Pancreas (tissue), 10 donors: Measurements from ENCODE around the gene GPHB5. TPM values are rescaled to one million over a fixed set of nuclear protein-coding genes. Genes with fewer than 3 reads are reported as not detected.

Experiments
- ATAC-seq, 4 donors: fragments of 200-7000 bp; cut with Tn5 transposase; one replicate each; pipeline versions ENCODE4 v1.8.0 to v1.9.1; 2020; ENCODE audit warnings: mild to moderate bottlenecking in 4 of 4, moderate library complexity in 4 of 4
- DNase-seq, 6 donors: peaks; one replicate each; pipeline ENCODE4 v3.0.0-alpha.2; 2020
- FAIRE-seq: peaks from 2 replicates; lab custom pipeline; 2012; peaks lifted over from hg19 to GRCh38; lab: Jason Lieb, UNC
- H3K27ac ChIP-seq, 4 donors: fragments of 200-600 bp; sonication (generic); 1 replicate in 3 of 4; 2 replicates in 1 of 4; pipeline versions ENCODE4 v1.5.0 to v1.8.0; 2020
- H3K27me3 ChIP-seq, 4 donors: fragments of 200-600 bp; one replicate each; pipeline ENCODE4 v1.8.0; 2021
- H3K36me3 ChIP-seq, 3 donors: fragments of 200-600 bp; sonication (generic) in 1 of 3; one replicate each; pipeline versions ENCODE4 v1.5.0 to v1.8.0; 2020 to 2021
- H3K4me1 ChIP-seq, 3 donors: fragments of 200-600 bp; one replicate each; pipeline ENCODE4 v1.8.0; 2021
- H3K4me3 ChIP-seq, 4 donors: fragments of 200-600 bp; sonication (generic) in 2 of 4; one replicate each; pipeline versions ENCODE4 v1.5.0 to v1.8.0; 2020 to 2021
- H3K9me3 ChIP-seq, 4 donors: fragments of 200-600 bp; one replicate each; pipeline ENCODE4 v1.8.0; 2021
- WGBS, 2 donors: extraction: QIAGEN DNeasy Blood & Tissue Kit; methylation state at CpG; one replicate each; pipeline ENCODE4 v1.1.7; 2013; 5-methylcytosine and 5-hydroxymethylcytosine counted together
- intact Hi-C, 3 donors: fragments of 100-400 bp; cut with DNase I; formaldehyde crosslinking; loops; one replicate each; pipeline versions ENCODE4 v1.11.1 to v1.14.2; 2022
- polyA plus RNA-seq, 2 donors: library from polyadenylated mRNA; stranded (reverse); fragments of 200-250 nt; gene quantifications; one replicate each; pipeline ENCODE4 v1.2.3, GENCODE V29; 2013
- total RNA-seq, 6 donors: library from RNA; stranded (reverse); fragmentation: NEBNext Ultra II Directional in 4 of 6; extraction: Animal tissue kit (Norgen Biotek cat#: 25700) in 4 of 6; gene quantifications; one replicate each; pipeline versions ENCODE4 v1.2.1 to v1.2.4, GENCODE V29; 2021 to 2023
- TF ChIP-seq, protein P1 (sequence below), 4 donors: fragments of 200-600 bp; sonication (generic) in 3 of 4; IDR thresholded peaks; one replicate each; pipeline versions ENCODE4 v1.5.0 to v1.8.0; 2021; ENCODE audit warnings: antibody characterized with exemption in 4 of 4
- donor health status: healthy with polysubstance abuse.
- donor health status: DM: no; HTN: no; CAD: no; lungs with moderate emphysema.
- donor health status: DM: no; HTN: no; CAD: no.
- donor health status: control.
- donor health status: control.
- donor health status: Bipolar disorder and iron deficiency.
- donor health status: DM: yes; HTN: yes; CAD: no.
- donor health status: DM: no; HTN: no; CAD: no.
- donor health status: DM: no; HTN: no; CAD: no.
- donor health status: DM: yes; HTN: yes; CAD: no.

GPHB5 gene
- total and polyA plus RNA-seq, 8 donors: not detected

DNA sequence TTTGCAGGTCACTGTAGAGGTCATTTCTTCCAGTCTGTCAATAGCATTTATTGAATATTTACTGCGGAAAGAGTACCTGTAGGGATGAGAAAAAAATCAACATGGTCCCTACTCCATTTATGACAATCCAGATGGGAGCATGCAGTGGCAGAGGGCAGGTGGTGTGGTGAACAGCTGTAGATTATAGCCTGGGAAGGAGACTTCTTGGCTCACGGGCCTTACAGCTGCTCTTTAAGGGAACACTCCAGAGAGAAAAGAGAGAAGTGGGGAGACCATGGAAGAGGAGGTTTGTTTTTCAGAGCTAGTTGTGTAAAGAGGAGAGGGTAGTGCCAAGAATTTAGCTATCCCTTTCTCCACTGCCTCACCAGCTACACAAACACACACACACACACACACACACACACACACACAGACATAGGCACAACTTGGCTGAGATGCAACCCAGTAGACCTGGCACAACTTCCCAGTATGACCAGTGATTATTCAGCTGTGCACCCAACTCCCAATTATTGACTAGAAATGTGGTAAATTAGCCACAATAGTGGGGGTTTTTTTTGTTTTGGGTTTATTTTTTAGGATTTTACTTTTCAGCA lies 41.0 kb downstream of the GPHB5 start:
- Histone ChIP-seq H3K4me3 (no peak overlapping the region), H3K36me3 (no peaks in the 10 kb centered on the region), H3K9me3 (no peaks in the 10 kb centered on the region), H3K27me3 (no peaks in the 10 kb centered on the region), H3K27ac (no peak overlapping the region), H3K4me1 (no peaks in the 10 kb centered on the region)
- intact Hi-C loops: loop anchor here in 2 of 3 donors (5.0 to 10.0 kb wide), 3 partner anchors 103 to 1113 kb away; no protein-coding TSS in a partner anchor
- ATAC-seq: no peak
- FAIRE-seq: no peak
- WGBS, 2 donors: 46% methylated on average over 2 of the region's 2 CpGs
- TF ChIP-seq, protein P1, sequence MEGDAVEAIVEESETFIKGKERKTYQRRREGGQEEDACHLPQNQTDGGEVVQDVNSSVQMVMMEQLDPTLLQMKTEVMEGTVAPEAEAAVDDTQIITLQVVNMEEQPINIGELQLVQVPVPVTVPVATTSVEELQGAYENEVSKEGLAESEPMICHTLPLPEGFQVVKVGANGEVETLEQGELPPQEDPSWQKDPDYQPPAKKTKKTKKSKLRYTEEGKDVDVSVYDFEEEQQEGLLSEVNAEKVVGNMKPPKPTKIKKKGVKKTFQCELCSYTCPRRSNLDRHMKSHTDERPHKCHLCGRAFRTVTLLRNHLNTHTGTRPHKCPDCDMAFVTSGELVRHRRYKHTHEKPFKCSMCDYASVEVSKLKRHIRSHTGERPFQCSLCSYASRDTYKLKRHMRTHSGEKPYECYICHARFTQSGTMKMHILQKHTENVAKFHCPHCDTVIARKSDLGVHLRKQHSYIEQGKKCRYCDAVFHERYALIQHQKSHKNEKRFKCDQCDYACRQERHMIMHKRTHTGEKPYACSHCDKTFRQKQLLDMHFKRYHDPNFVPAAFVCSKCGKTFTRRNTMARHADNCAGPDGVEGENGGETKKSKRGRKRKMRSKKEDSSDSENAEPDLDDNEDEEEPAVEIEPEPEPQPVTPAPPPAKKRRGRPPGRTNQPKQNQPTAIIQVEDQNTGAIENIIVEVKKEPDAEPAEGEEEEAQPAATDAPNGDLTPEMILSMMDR (IDR thresholded peaks at IDR 0.05): no peak
- no peak for DNase-seq

DNA sequence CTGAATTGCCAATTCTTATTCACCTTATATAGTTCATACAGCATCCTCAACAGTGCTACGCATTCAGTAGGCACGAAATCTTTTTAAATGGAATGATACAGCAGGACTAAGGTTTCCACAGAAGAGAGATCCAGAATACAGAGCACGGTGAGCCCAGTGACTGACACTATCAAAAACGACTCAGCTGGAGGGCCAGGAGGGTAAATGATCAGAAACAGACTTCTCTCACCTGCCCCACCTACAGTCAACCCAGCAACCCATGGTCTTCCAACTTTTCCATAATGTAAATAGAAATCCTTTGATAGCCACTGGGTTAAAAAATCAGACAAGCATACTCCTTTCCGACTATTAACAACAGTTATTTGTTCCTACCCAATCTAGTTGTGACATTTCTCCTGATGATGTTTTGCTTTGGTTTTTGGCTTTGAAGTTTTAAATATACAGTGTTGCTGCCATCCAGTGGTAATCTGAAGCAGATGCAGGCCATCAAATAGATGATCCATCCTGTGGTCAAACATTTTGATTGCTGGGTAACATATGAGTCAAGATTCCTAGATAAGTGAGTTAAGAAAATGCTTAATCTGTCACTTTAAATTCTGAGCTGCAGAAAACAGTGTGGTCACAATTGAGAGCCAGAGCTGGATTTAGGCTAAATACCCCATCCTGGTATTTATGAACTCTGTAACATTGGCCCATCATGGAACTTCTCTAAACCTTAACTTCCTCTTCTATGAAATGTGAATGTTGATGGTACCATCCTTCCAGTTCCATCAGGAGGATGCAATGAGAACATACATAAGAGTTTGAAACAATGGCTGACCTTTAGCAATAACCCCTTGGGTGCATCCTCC lies 42.0 kb downstream of the GPHB5 start:
- ATAC-seq (peak in 3 of 4 donors; percentile 75 to 84 (median 81)), FAIRE-seq (peak; percentile 78), DNase-seq (no peak)
- no peaks in the 10 kb centered on the region for H3K27me3 ChIP-seq
- H3K4me3 ChIP-seq: no peak overlapping the region
- WGBS, 2 donors: 38 to 41% methylated on average over 5 of the region's 5 CpGs
- intact Hi-C loops: loop anchor here in 2 of 3 donors (5.0 to 10.0 kb wide), 3 partner anchors 102 to 1112 kb away; no protein-coding TSS in a partner anchor
- TF ChIP-seq, protein P1 (IDR thresholded peaks at IDR 0.05): peak; percentile 56 to 69 (median 59)
- H3K36me3 ChIP-seq: no peaks in the 10 kb centered on the region
- no peak overlapping the region for H3K27ac ChIP-seq
- H3K9me3 ChIP-seq: no peaks in the 10 kb centered on the region
- no peaks in the 10 kb centered on the region for H3K4me1 ChIP-seq

DNA sequence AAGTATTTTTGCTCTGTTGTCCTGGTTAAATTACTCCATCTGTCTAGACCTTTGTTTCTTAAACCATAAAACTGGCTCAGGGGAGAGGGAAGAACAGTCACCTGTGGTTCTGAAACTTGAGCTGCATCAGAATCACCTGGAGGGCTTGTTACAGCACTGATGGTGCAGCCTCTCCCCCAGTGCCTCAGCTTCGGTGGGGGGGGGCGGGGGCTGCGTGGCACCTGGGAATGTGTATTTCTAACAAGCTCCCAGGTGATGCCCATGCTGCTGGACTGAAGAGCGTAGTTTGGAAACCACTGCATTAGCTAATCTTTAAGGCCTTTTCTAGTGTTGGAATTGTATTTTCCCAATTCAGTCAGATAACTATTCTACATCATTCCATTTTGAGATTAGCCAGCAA lies 42.7 kb downstream of the GPHB5 start:
- ATAC-seq: no peak
- no peak overlapping the region for H3K4me3 ChIP-seq
- TF ChIP-seq, protein P1 (IDR thresholded peaks at IDR 0.05): no peak
- no peak overlapping the region for H3K27ac ChIP-seq
- no peaks in the 10 kb centered on the region for H3K4me1 ChIP-seq
- no peaks in the 10 kb centered on the region for H3K9me3 ChIP-seq
- no peak for FAIRE-seq
- WGBS, 2 donors: 61 to 70% methylated on average over 4 of the region's 4 CpGs
- intact Hi-C loops: loop anchor here in 2 of 3 donors (5.0 to 10.0 kb wide), 3 partner anchors 101 to 1111 kb away; no protein-coding TSS in a partner anchor
- no peaks in the 10 kb centered on the region for H3K27me3 ChIP-seq
- no peaks in the 10 kb centered on the region for H3K36me3 ChIP-seq
- DNase-seq: no peak

- 66 to 67% methylated on average over 3 of the region's 3 CpGs for WGBS, 2 donors
- FAIRE-seq: no peak
- TF ChIP-seq, protein P1 (IDR thresholded peaks at IDR 0.05): no peak
- intact Hi-C loops: loop anchor here in 2 of 3 donors (5.0 to 10.0 kb wide), 3 partner anchors 101 to 1111 kb away; no protein-coding TSS in a partner anchor
- H3K27ac ChIP-seq: no peak overlapping the region
- DNase-seq: no peak
- H3K27me3 ChIP-seq: no peaks in the 10 kb centered on the region
- H3K4me1 ChIP-seq: no peaks in the 10 kb centered on the region
- no peaks in the 10 kb centered on the region for H3K36me3 ChIP-seq
- no peak for ATAC-seq
- H3K4me3 ChIP-seq: no peak overlapping the region
- H3K9me3 ChIP-seq: no peaks in the 10 kb centered on the region
These were observed 43.1 kb downstream of the GPHB5 start for GRCh38 chr14:63275611-63276010.
